ENCODE measurements around the gene KRTAP19-1.

GRCh38 chr21:30515681-30516080 lies 35.5 kb upstream of the KRTAP19-1 start:
- no peak for TF ChIP-seq CTCF (IDR thresholded peaks at IDR 0.05)
- TF ChIP-seq POLR2A (IDR thresholded peaks at IDR 0.05) = no peak
- no peak for TF ChIP-seq POLR2AphosphoS5 (IDR thresholded peaks at IDR 0.05)
- no peak for TF ChIP-seq EP300 (IDR thresholded peaks at IDR 0.05)

Data from upper lobe of left lung (tissue), 4 donors.